Adrenal gland (tissue), 12 donors: ENCODE measurements around the gene RNF5. TPM values are rescaled to one million over a fixed set of nuclear protein-coding genes. Genes with fewer than 3 reads are reported as not detected.
A peak's percentile ranks its signal among the peaks of the same experiment; 100 is the strongest.

Source experiments
- DNase-seq, 7 donors: peaks; one replicate each; pipeline ENCODE4 v3.0.0-alpha.2; 2019 to 2020
- H3K27ac ChIP-seq, 5 donors: fragments of 200-600 bp; sonication (generic) in 4 of 5; 1 replicate in 3 of 5; 2 replicates in 2 of 5; pipeline versions ENCODE4 v1.5.1 to v1.8.0; 2016 to 2020; ENCODE audit warnings: mild to moderate bottlenecking in 1 of 5
- H3K27me3 ChIP-seq: fragments of 200-600 bp; 2 replicates; pipeline ENCODE4 v1.8.0; 2021
- H3K36me3 ChIP-seq, 2 donors: fragments of 200-600 bp; replicated peaks in 1 of 2; 1 replicate in 1 of 2; 2 replicates in 1 of 2; pipeline versions ENCODE4 v1.5.1 to v1.8.0; 2018 to 2022
- H3K4me1 ChIP-seq, 2 donors: fragments of 200-600 bp; replicated peaks in 1 of 2; 1 replicate in 1 of 2; 2 replicates in 1 of 2; pipeline versions ENCODE4 v1.5.1 to v1.8.0; 2018 to 2021
- H3K4me3 ChIP-seq, 4 donors: fragments of 200-600 bp; sonication (generic) in 3 of 4; one replicate each; pipeline ENCODE4 v1.5.1; 2016 to 2018
- H3K9me3 ChIP-seq, 3 donors: fragments of 200-600 bp; sonication (generic) in 1 of 3; replicated peaks in 1 of 3; 1 replicate in 2 of 3; 2 replicates in 1 of 3; pipeline versions ENCODE4 v1.5.1 to v1.8.0; 2016 to 2021
- CTCF ChIP-seq, 6 experiments: fragments of 450-650 bp in 4 of 6; fragments of 200-600 bp in 2 of 6; sonication (generic) in 1 of 6; IDR thresholded peaks; 1 replicate in 5 of 6; 2 replicates in 1 of 6; pipeline versions ENCODE4 v1.5.1 to v1.8.0; 2016 to 2021; ENCODE audit warnings: antibody characterized with exemption in 6 of 6, mild to moderate bottlenecking in 2 of 6, moderate library complexity in 1 of 6
- POLR2A ChIP-seq, 2 donors: fragments of 450-650 bp; IDR thresholded peaks; one replicate each; pipeline ENCODE4 v1.6.1; 2017; ENCODE audit warnings: antibody characterized with exemption in 2 of 2, mild to moderate bottlenecking in 2 of 2, moderate library complexity in 1 of 2
- WGBS, 4 donors: extraction: QIAGEN DNeasy Blood & Tissue Kit in 2 of 4; methylation state at CpG; one replicate each; pipeline versions ENCODE4 v1.1.5 to v1.1.7; 2013 to 2017; 5-methylcytosine and 5-hydroxymethylcytosine counted together
- intact Hi-C, 2 donors: fragments of 100-400 bp; cut with DNase I; formaldehyde crosslinking; loops; one replicate each; pipeline versions ENCODE4 v1.14.1 to v1.15.0; 2022 to 2023
- polyA plus RNA-seq, 3 donors: library from polyadenylated mRNA; stranded (reverse); fragments of 200-250 nt in 2 of 3; fragments of 350-450 nt in 1 of 3; fragmentation: Illumina TruSeq in 1 of 3; extraction: RNeasy Lipid Tissue Mini Kit (QIAGEN cat#74804) in 1 of 3; gene quantifications; one replicate each; pipeline ENCODE4 v1.2.3, GENCODE V29; 2013 to 2014
- total RNA-seq, 9 donors: library from RNA; depleted of rRNA in 4 of 9; stranded (reverse); fragments of >200 nt in 4 of 9; fragments of 120-200 nt in 1 of 9; fragmentation: NEBNext Ultra II Directional in 1 of 9; extraction: Animal tissue kit (Norgen Biotek cat#: 25700) in 1 of 9; gene quantifications; one replicate each; pipeline versions ENCODE4 v1.1.0 to v1.2.4, GENCODE V29; 2013 to 2023
- donor health status: healthy with polysubstance abuse.
- donor health status: Bipolar disorder and iron deficiency.
- donor health status: DM: yes; HTN: yes; CAD: no.
- donor health status: DM: no; HTN: no; CAD: no.
- donor health status: DM: no; HTN: no; CAD: no.
- donor health status: DM: yes; HTN: yes; CAD: no.

Gene RNF5
- total and polyA plus RNA-seq, 12 donors, result 47.2 to 146 (median 110) TPM

DNA sequence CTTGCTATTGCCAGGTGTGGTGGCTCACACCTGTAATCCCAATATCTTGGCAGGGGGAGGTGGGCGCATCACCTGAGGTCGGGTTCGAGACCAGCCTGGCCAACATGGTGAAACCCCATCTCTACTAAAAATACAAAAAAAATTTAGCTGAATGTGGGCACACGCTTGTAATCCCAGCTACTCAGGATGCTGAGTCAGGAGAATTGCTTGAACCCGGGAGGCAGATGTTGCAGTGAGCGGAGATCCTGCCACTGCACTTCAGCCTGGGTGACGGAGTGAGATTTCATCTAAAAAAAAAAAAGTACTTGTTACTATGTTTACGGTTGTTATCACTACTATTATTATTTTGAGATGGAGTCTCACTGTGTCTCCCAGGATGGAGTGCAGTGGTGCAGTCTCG is 21.3 kb upstream of the RNF5 start:
- WGBS, 4 donors, result 89 to 95% (median 91%) methylated on average over 9 of the region's 9 CpGs
- Histone ChIP-seq H3K27ac (no peak overlapping the region), H3K4me3 (no peak overlapping the region), H3K4me1 (peaks cover 14 to 20% of the 10 kb centered on the region in 2 donors), H3K9me3 (no peaks in the 10 kb centered on the region), H3K27me3 (no peaks in the 10 kb centered on the region), H3K36me3 (peaks cover 0 to 37% of the 10 kb centered on the region in 2 donors)
- intact Hi-C loops, result loop anchor here in 1 of 2 donors (5.0 kb wide), 1 partner anchor 40 kb away; no protein-coding TSS in a partner anchor
- no peak for DNase-seq
- TF ChIP-seq POLR2A (IDR thresholded peaks at IDR 0.05) (no peak), CTCF (IDR thresholded peaks at IDR 0.05) (no peak)

- peaks cover 9 to 10% of the 10 kb centered on the region in 2 donors for H3K4me1 ChIP-seq
- H3K27ac ChIP-seq, result no peak overlapping the region
- intact Hi-C loops, result loop anchor here in 1 of 2 donors (5.0 kb wide), 1 partner anchor 41 kb away; no protein-coding TSS in a partner anchor
- DNase-seq, result no peak
- no peaks in the 10 kb centered on the region for H3K9me3 ChIP-seq
- H3K4me3 ChIP-seq, result no peak overlapping the region
- peaks cover 0 to 43% of the 10 kb centered on the region in 2 donors for H3K36me3 ChIP-seq
- no peak for TF ChIP-seq CTCF (IDR thresholded peaks at IDR 0.05)
- no peak for TF ChIP-seq POLR2A (IDR thresholded peaks at IDR 0.05)
- no peaks in the 10 kb centered on the region for H3K27me3 ChIP-seq
Measured at GRCh38 chr6:32158052-32158451, 20.2 kb upstream of the RNF5 start.

DNA sequence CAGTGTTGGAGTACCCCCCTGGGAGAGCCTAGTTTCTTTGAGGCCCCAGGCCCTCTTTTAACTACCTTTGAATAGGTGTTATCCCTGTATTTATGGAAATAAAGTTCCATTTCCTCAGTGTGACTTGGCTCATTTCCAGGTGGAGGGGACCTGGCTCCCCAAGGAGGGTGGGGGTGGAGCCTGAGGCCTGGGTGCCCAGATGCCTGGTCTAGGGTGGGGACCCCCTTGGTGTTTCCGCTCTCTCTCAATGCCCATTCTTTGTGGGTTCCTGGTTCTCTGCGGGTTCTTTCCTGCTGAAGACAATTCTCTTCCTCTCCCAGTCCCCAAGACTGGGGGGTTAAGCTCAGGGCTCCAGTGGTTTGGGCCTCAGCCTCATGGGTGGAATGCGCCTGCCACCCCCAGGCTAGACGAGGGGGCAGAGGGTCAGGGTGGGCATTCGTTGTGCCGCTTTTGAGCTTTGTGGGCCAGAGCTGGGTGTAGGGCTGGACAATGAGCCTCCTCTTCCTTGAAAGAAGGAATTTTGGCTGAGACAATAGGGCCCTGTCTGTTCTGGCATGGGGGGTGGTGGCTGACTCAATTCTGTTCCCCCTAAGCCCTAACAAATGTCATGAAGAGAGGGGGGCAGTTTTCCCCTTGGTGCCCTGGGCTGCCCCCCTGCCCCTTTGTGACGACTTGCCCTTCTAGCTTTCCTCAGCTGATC is 14.5 kb upstream of the RNF5 start:
- TF ChIP-seq CTCF (IDR thresholded peaks at IDR 0.05), result no peak
- TF ChIP-seq POLR2A (IDR thresholded peaks at IDR 0.05), result no peak
- Histone ChIP-seq H3K27me3 (no peaks in the 10 kb centered on the region), H3K36me3 (peaks cover 0 to 35% of the 10 kb centered on the region in 2 donors), H3K27ac (peak overlapping the region in 1 of 5 donors; percentile 8), H3K4me1 (no peaks in the 10 kb centered on the region), H3K9me3 (no peaks in the 10 kb centered on the region), H3K4me3 (no peak overlapping the region)
- WGBS, 4 donors, result 82 to 90% (median 87%) methylated on average over 3 to 7 of the region's 7 CpGs
- intact Hi-C loops, result loop anchor here in 1 of 2 donors (10.0 kb wide), 1 partner anchor 49 kb away; no protein-coding TSS in a partner anchor
- no peak for DNase-seq

GRCh38 chr6:32164295-32164694 is 13.9 kb upstream of the RNF5 start, which contains the start of gene EGFL8:
EGFL8 (plus strand) TSS chr6:32164595; CDS start chr6:32166166, 1,571 bp downstream.
- Histone ChIP-seq H3K27ac (peak within 1 kb of the TSS in 1 of 5 donors; percentile 8), H3K4me1 (no peaks in the 10 kb centered on the region), H3K9me3 (no peaks in the 10 kb centered on the region), H3K36me3 (peaks cover 0 to 35% of the 10 kb centered on the region in 2 donors), H3K27me3 (no peaks in the 10 kb centered on the region), H3K4me3 (no peak within 1 kb of the TSS)
- intact Hi-C loops, result loop anchor here in 1 of 2 donors (10.0 kb wide), 1 partner anchor 49 kb away; no protein-coding TSS in a partner anchor
- no peak for DNase-seq
- TF ChIP-seq CTCF (IDR thresholded peaks at IDR 0.05) (no peak), POLR2A (IDR thresholded peaks at IDR 0.05) (no peak)
